Keratinocyte (primary cell): ENCODE measurements around the gene SLC9C2. TPM values are rescaled to one million over a fixed set of nuclear protein-coding genes. Genes with fewer than 3 reads are reported as not detected.

Source experiments
- DNase-seq: peaks from one replicate; pipeline ENCODE4 v3.0.0-alpha.2; 2011; ENCODE audit warnings: low read depth, missing footprints, low spot score
- FAIRE-seq: peaks from 2 replicates; lab custom pipeline; 2011; peaks lifted over from hg19 to GRCh38; lab: Jason Lieb, UNC
- H2AFZ ChIP-seq: 2 replicates; pipeline ENCODE4 v1.6.0; 2012; ENCODE audit warnings: low read length, control low read depth, inconsistent platforms; ENCODE audit not compliant: control insufficient read depth
- H3K27ac ChIP-seq: 2 replicates; pipeline ENCODE4 v1.5.1; 2011; ENCODE audit warnings: low read length; ENCODE audit not compliant: control insufficient read depth, insufficient read depth
- H3K27me3 ChIP-seq: 3 replicates; pipeline ENCODE4 v1.6.0; 2011; ENCODE audit warnings: low read length; ENCODE audit not compliant: control insufficient read depth, insufficient read depth; ENCODE audit errors: extremely low read depth
- H3K36me3 ChIP-seq, 2 experiments: 2 replicates in 1 of 2; 3 replicates in 1 of 2; pipeline ENCODE4 v1.5.1; 2011; ENCODE audit warnings: low read length in 2 of 2, mild to moderate bottlenecking in 1 of 2; ENCODE audit not compliant: control insufficient read depth in 2 of 2, insufficient read depth in 2 of 2; ENCODE audit errors: extremely low read depth in 1 of 2
- H3K4me1 ChIP-seq: 3 replicates; pipeline ENCODE4 v1.5.1; 2011; ENCODE audit warnings: low read length; ENCODE audit not compliant: control insufficient read depth, insufficient read depth; ENCODE audit errors: extremely low read depth
- H3K4me2 ChIP-seq: 3 replicates; pipeline ENCODE4 v1.6.0; 2011; ENCODE audit warnings: low read depth, low read length; ENCODE audit not compliant: control insufficient read depth, insufficient read depth; ENCODE audit errors: extremely low read depth
- H3K4me3 ChIP-seq, 3 experiments: fragments of 200-600 bp in 1 of 3; sonication (generic) in 1 of 3; 2 replicates in 2 of 3; 3 replicates in 1 of 3; pipeline ENCODE4 v1.5.1; 2011 to 2016; ENCODE audit warnings: low read length in 3 of 3, mild to moderate bottlenecking in 3 of 3, control low read depth in 2 of 3, inconsistent platforms in 1 of 3, low read depth in 1 of 3, mixed read lengths in 1 of 3, mixed run types in 1 of 3, moderate library complexity in 1 of 3; ENCODE audit not compliant: control insufficient read depth in 2 of 3, insufficient read depth in 2 of 3; ENCODE audit errors: extremely low read depth in 1 of 3
- H3K79me2 ChIP-seq: 2 replicates; pipeline ENCODE4 v1.6.0; 2012; ENCODE audit warnings: low read length; ENCODE audit not compliant: control insufficient read depth, insufficient read depth
- H3K9ac ChIP-seq: 3 replicates; pipeline ENCODE4 v1.6.0; 2011; ENCODE audit warnings: low read length; ENCODE audit not compliant: control insufficient read depth, insufficient read depth; ENCODE audit errors: extremely low read depth
- H3K9me1 ChIP-seq: 3 replicates; pipeline ENCODE4 v1.6.0; 2011; ENCODE audit warnings: low read length; ENCODE audit not compliant: control insufficient read depth, insufficient read depth; ENCODE audit errors: extremely low read depth
- H3K9me3 ChIP-seq: 2 replicates; pipeline ENCODE4 v1.5.1; 2012; ENCODE audit warnings: low read depth, low read length; ENCODE audit not compliant: control insufficient read depth
- H4K20me1 ChIP-seq: 3 replicates; pipeline ENCODE4 v1.6.0; 2011; ENCODE audit warnings: low read length; ENCODE audit not compliant: control insufficient read depth, insufficient read depth; ENCODE audit errors: extremely low read depth
- CTCF ChIP-seq, 3 experiments: IDR thresholded peaks in 1 of 3; conservative IDR thresholded peaks in 1 of 3; optimal IDR thresholded peaks in 1 of 3; 2 replicates in 2 of 3; 3 replicates in 1 of 3; pipeline versions ENCODE3 to v1.5.1; 2011; ENCODE audit warnings: low read length in 3 of 3, mild to moderate bottlenecking in 3 of 3, moderate library complexity in 2 of 3, control low read depth in 1 of 3, inconsistent platforms in 1 of 3; ENCODE audit not compliant: insufficient read depth in 2 of 3; ENCODE audit errors: extremely low read depth in 1 of 3
- EZH2 ChIP-seq: IDR thresholded peaks from one replicate; pipeline ENCODE4 v1.6.1; 2012; ENCODE audit warnings: inconsistent platforms, mild to moderate bottlenecking, low read length, moderate library complexity
- dilution Hi-C: fragments of 300-500 bp; cut with MboI; formaldehyde crosslinking; loops from one replicate; pipeline ENCODE4 v1.7.0; 2020; ENCODE audit warnings: low sequenced_read_pairs; ENCODE audit not compliant: extremely low pct_ligation_motif_present
- polyA plus RNA-seq, 5 experiments: library from polyadenylated mRNA; depleted of rRNA in 3 of 5; stranded (reverse) in 3 of 5; stranded (forward) in 1 of 5; unstranded in 1 of 5; fragments of >200 nt; gene quantifications; 1 replicate in 1 of 5; 2 replicates in 3 of 5; 3 replicates in 1 of 5; pipeline versions ENCODE4 v1.2.1 to v1.2.3, GENCODE V29; 2011 to 2012; ENCODE audit warnings: missing spikeins in 2 of 5, low read depth in 1 of 5, low replicate concordance in 1 of 5

Gene SLC9C2
- polyA plus RNA-seq, 1 donor (not counting 4 experiments of a cell fraction or from before 2014, with no cell fraction given): not detected

- no peak overlapping the region for H3K9ac ChIP-seq
- H3K4me1 ChIP-seq: no peaks in the 10 kb centered on the region
- no peak for TF ChIP-seq CTCF (optimal IDR thresholded peaks at IDR 0.05 in 1 of 3, IDR thresholded peaks at IDR 0.05 in 1 of 3, conservative IDR thresholded peaks at IDR 0.05 in 1 of 3; ENCODE audit: extremely low read depth in 1 of 3, insufficient read depth in 2 of 3, low read length in 3 of 3)
- TF ChIP-seq EZH2: no peak
- H3K27ac ChIP-seq: no peak overlapping the region
- no peak overlapping the region for H2AFZ ChIP-seq
- no peaks in the 10 kb centered on the region for H3K9me1 ChIP-seq
- H3K4me3 ChIP-seq: no peak overlapping the region
- no peaks in the 10 kb centered on the region for H3K79me2 ChIP-seq
- DNase-seq (no peak), FAIRE-seq (no peak)
- no peaks in the 10 kb centered on the region for H4K20me1 ChIP-seq
- no peaks in the 10 kb centered on the region for H3K27me3 ChIP-seq
- no peaks in the 10 kb centered on the region for H3K36me3 ChIP-seq
- dilution Hi-C loops: no loop called here
- peaks cover 3% of the 10 kb centered on the region for H3K9me3 ChIP-seq
- no peak overlapping the region for H3K4me2 ChIP-seq
Observed at GRCh38 chr1:173499729-173500128, 103.1 kb downstream of the SLC9C2 start.

GRCh38 chr1:173496757-173497320 lies 106.0 kb downstream of the SLC9C2 start:
- H3K36me3 ChIP-seq: no peaks in the 10 kb centered on the region
- H2AFZ ChIP-seq: no peak overlapping the region
- DNase-seq (no peak), FAIRE-seq (no peak)
- no peaks in the 10 kb centered on the region for H4K20me1 ChIP-seq
- no peaks in the 10 kb centered on the region for H3K79me2 ChIP-seq
- H3K27ac ChIP-seq: no peak overlapping the region
- no peak for TF ChIP-seq CTCF (optimal IDR thresholded peaks at IDR 0.05 in 1 of 3, IDR thresholded peaks at IDR 0.05 in 1 of 3, conservative IDR thresholded peaks at IDR 0.05 in 1 of 3; ENCODE audit: extremely low read depth in 1 of 3, insufficient read depth in 2 of 3, low read length in 3 of 3)
- no peak for TF ChIP-seq EZH2
- H3K4me1 ChIP-seq: no peaks in the 10 kb centered on the region
- no peaks in the 10 kb centered on the region for H3K27me3 ChIP-seq
- no peaks in the 10 kb centered on the region for H3K9me1 ChIP-seq
- H3K9ac ChIP-seq: no peak overlapping the region
- H3K4me3 ChIP-seq: no peak overlapping the region
- peaks cover 3% of the 10 kb centered on the region for H3K9me3 ChIP-seq
- dilution Hi-C loops: no loop called here
- no peak overlapping the region for H3K4me2 ChIP-seq
